ENCODE results near the gene PUS3.

DNA sequence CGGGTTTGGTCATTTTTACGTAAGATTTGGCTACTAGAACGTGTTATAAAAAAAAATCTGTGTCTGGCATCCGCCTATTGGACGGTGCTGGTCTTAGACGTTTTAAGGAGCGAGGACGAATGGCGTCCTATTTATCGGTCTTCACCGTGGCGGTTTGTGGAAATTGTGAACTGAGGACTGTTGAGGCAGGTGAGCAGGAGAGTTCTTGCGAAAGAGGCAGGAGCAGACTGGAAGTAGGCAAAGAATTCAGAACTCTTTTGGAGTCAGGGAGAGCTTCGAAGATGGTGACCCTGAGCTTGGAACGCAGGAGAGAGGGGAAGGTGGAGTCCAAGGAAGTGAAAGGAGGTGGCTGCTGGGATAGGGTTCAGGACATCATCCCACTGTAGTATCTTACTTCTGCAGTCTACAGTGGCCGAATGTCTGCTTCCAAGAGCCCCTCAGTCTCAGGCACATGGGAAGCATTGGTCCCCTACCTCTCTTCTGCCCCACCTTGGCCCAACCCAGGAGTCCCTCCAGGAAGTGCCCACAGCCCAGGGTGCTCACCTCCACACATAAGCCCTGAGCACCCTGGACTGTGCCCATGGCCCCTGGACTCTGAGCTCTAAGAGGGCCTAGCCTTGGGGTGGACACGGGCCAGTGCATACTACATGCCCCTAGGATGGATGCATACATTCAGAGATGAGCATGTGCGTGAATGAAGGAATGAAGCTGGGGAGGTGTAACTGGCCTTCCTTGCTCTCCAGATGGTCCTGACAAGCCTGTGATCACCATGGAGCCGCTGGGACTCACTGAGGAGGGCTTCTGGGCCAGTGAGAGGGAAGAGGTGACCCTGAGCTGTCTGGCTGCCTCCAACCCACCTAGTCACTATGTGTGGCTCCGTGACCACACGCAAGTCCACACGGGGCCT is 46.5 kb upstream of the PUS3 start:
- TF ChIP-seq, protein P1, sequence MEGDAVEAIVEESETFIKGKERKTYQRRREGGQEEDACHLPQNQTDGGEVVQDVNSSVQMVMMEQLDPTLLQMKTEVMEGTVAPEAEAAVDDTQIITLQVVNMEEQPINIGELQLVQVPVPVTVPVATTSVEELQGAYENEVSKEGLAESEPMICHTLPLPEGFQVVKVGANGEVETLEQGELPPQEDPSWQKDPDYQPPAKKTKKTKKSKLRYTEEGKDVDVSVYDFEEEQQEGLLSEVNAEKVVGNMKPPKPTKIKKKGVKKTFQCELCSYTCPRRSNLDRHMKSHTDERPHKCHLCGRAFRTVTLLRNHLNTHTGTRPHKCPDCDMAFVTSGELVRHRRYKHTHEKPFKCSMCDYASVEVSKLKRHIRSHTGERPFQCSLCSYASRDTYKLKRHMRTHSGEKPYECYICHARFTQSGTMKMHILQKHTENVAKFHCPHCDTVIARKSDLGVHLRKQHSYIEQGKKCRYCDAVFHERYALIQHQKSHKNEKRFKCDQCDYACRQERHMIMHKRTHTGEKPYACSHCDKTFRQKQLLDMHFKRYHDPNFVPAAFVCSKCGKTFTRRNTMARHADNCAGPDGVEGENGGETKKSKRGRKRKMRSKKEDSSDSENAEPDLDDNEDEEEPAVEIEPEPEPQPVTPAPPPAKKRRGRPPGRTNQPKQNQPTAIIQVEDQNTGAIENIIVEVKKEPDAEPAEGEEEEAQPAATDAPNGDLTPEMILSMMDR (IDR thresholded peaks at IDR 0.05), result no peak
- TF ChIP-seq SP1 (CRISPR knock-in tag; conservative IDR thresholded peaks at IDR 0.05) (no peak), ZNF138 (CRISPR knock-in tag; conservative IDR thresholded peaks at IDR 0.05) (no peak), IRF2 (CRISPR knock-in tag; IDR thresholded peaks at IDR 0.05; ENCODE audit: borderline replicate concordance, low read depth) (no peak), ZNF121 (CRISPR knock-in tag; IDR thresholded peaks at IDR 0.05) (no peak), NR3C1 (CRISPR knock-in tag; conservative IDR thresholded peaks at IDR 0.05; ENCODE audit: low read depth) (no peak), ZNF232 (CRISPR knock-in tag; IDR thresholded peaks at IDR 0.05) (no peak), JUN (CRISPR knock-in tag; IDR thresholded peaks at IDR 0.05) (no peak)
- TF ChIP-seq, protein P2, sequence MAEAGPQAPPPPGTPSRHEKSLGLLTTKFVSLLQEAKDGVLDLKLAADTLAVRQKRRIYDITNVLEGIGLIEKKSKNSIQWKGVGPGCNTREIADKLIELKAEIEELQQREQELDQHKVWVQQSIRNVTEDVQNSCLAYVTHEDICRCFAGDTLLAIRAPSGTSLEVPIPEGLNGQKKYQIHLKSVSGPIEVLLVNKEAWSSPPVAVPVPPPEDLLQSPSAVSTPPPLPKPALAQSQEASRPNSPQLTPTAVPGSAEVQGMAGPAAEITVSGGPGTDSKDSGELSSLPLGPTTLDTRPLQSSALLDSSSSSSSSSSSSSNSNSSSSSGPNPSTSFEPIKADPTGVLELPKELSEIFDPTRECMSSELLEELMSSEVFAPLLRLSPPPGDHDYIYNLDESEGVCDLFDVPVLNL (CRISPR knock-in tag; IDR thresholded peaks at IDR 0.05; ENCODE audit: borderline replicate concordance, low read depth), result no peak
- TF ChIP-seq, protein P3, sequence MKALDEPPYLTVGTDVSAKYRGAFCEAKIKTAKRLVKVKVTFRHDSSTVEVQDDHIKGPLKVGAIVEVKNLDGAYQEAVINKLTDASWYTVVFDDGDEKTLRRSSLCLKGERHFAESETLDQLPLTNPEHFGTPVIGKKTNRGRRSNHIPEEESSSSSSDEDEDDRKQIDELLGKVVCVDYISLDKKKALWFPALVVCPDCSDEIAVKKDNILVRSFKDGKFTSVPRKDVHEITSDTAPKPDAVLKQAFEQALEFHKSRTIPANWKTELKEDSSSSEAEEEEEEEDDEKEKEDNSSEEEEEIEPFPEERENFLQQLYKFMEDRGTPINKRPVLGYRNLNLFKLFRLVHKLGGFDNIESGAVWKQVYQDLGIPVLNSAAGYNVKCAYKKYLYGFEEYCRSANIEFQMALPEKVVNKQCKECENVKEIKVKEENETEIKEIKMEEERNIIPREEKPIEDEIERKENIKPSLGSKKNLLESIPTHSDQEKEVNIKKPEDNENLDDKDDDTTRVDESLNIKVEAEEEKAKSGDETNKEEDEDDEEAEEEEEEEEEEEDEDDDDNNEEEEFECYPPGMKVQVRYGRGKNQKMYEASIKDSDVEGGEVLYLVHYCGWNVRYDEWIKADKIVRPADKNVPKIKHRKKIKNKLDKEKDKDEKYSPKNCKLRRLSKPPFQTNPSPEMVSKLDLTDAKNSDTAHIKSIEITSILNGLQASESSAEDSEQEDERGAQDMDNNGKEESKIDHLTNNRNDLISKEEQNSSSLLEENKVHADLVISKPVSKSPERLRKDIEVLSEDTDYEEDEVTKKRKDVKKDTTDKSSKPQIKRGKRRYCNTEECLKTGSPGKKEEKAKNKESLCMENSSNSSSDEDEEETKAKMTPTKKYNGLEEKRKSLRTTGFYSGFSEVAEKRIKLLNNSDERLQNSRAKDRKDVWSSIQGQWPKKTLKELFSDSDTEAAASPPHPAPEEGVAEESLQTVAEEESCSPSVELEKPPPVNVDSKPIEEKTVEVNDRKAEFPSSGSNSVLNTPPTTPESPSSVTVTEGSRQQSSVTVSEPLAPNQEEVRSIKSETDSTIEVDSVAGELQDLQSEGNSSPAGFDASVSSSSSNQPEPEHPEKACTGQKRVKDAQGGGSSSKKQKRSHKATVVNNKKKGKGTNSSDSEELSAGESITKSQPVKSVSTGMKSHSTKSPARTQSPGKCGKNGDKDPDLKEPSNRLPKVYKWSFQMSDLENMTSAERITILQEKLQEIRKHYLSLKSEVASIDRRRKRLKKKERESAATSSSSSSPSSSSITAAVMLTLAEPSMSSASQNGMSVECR (CRISPR knock-in tag; IDR thresholded peaks at IDR 0.05; ENCODE audit: borderline replicate concordance), result no peak
- TF ChIP-seq, protein P4, sequence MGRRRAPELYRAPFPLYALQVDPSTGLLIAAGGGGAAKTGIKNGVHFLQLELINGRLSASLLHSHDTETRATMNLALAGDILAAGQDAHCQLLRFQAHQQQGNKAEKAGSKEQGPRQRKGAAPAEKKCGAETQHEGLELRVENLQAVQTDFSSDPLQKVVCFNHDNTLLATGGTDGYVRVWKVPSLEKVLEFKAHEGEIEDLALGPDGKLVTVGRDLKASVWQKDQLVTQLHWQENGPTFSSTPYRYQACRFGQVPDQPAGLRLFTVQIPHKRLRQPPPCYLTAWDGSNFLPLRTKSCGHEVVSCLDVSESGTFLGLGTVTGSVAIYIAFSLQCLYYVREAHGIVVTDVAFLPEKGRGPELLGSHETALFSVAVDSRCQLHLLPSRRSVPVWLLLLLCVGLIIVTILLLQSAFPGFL (CRISPR knock-in tag; IDR thresholded peaks at IDR 0.05; ENCODE audit: borderline replicate concordance), result no peak
- TF ChIP-seq, protein P5, sequence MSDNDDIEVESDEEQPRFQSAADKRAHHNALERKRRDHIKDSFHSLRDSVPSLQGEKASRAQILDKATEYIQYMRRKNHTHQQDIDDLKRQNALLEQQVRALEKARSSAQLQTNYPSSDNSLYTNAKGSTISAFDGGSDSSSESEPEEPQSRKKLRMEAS (CRISPR knock-in tag; IDR thresholded peaks at IDR 0.05), result no peak
